C4-2B (cell line): Measurements from ENCODE around the gene TK1.

ENCODE experiments used
- ZFX ChIP-seq: fragments of 450-650 bp; IDR thresholded peaks from 2 replicates; pipeline ENCODE4 v1.6.1; 2017
- TF ChIP-seq, protein P1 (sequence below): fragments of 450-650 bp; conservative IDR thresholded peaks from 2 replicates; pipeline ENCODE4 v1.5.1; 2017; ENCODE audit warnings: mild to moderate bottlenecking

DNA sequence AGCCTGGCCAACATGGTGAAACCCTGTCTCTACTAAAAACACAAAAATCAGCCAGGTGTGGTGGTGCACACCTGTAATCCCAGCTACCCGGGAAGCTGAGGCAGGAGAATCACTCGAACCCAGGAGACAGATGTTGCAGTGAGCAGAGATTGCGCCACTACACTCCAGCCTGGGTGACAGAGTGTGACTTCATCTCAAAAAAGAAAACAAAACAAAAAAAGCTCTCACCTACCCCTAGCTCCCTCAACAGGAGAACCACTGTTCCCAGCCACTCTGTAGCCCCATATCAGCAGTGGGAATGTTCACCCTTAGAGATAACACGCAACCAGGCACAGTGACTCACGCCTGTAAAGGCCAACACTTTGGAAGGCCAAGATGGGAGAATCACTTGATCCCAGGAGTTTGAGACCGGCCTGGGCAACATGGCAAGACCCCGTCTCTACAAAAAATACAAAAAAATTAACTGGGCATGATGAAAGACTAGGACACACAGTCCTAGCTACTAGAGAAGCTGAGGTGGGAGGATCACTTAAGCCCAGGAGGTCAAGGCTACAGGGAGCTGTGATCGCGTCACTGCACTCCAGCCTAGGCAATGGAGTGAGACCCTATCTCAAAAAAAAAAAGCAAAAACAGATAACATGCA, 50.9 kb downstream of the TK1 start:
- TF ChIP-seq, protein P1, sequence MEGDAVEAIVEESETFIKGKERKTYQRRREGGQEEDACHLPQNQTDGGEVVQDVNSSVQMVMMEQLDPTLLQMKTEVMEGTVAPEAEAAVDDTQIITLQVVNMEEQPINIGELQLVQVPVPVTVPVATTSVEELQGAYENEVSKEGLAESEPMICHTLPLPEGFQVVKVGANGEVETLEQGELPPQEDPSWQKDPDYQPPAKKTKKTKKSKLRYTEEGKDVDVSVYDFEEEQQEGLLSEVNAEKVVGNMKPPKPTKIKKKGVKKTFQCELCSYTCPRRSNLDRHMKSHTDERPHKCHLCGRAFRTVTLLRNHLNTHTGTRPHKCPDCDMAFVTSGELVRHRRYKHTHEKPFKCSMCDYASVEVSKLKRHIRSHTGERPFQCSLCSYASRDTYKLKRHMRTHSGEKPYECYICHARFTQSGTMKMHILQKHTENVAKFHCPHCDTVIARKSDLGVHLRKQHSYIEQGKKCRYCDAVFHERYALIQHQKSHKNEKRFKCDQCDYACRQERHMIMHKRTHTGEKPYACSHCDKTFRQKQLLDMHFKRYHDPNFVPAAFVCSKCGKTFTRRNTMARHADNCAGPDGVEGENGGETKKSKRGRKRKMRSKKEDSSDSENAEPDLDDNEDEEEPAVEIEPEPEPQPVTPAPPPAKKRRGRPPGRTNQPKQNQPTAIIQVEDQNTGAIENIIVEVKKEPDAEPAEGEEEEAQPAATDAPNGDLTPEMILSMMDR, result no peak
- no peak for TF ChIP-seq ZFX
